WERI-Rb-1 (cell line): Measurements from ENCODE around the gene TDRD7.

ENCODE experiments used
- DNase-seq: peaks from one replicate; pipeline ENCODE4 v3.0.0-alpha.2; 2020
- H3K27ac ChIP-seq: fragments of 250-450 bp; sonication (Bioruptor Pico); 2 replicates; pipeline ENCODE4 v1.5.1; 2020; ENCODE audit warnings: mild to moderate bottlenecking, moderate library complexity
- H3K27me3 ChIP-seq: fragments of 250-450 bp; sonication (Bioruptor Pico); 2 replicates; pipeline ENCODE4 v1.5.1; 2021; ENCODE audit warnings: mild to moderate bottlenecking, low read depth, moderate library complexity; ENCODE audit not compliant: insufficient read depth, severe bottlenecking
- H3K36me3 ChIP-seq: fragments of 250-450 bp; sonication (Bioruptor Pico); 2 replicates; pipeline ENCODE4 v1.5.1; 2020; ENCODE audit warnings: mild to moderate bottlenecking, moderate library complexity
- H3K4me3 ChIP-seq: 2 replicates; pipeline ENCODE4 v1.5.1; 2011; ENCODE audit warnings: low read depth, mild to moderate bottlenecking, control low read depth, low read length
- H3K9me3 ChIP-seq: fragments of 250-450 bp; sonication (Bioruptor Pico); 2 replicates; pipeline ENCODE4 v1.5.1; 2021; ENCODE audit warnings: mild to moderate bottlenecking, moderate library complexity; ENCODE audit not compliant: severe bottlenecking
- TF ChIP-seq, protein P1 (sequence below): IDR thresholded peaks from 2 replicates; pipeline ENCODE4 v1.5.1; 2011; ENCODE audit warnings: low read depth, mild to moderate bottlenecking, control low read depth, inconsistent platforms, low read length

The TDRD7 gene

DNA sequence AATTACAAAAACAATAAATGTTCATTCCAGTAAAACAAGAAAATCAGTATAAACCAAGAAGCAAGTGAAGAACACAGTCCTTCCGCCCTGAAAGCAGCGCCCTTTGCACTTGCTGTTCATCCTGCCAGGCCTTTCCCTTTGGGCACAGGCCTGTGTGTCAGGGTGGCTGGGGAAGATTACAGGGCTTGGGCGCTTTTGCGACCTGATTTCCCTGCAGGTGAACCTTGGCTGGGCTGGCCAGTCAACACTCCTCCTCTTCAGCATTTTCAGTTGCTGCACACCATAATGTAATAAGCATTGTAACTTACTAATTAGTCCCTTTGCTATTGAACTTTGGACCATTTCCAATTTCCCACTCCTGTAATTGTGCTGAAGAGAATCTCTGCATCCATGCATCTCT lies 38.6 kb upstream of the TDRD7 start:
- TF ChIP-seq, protein P1, sequence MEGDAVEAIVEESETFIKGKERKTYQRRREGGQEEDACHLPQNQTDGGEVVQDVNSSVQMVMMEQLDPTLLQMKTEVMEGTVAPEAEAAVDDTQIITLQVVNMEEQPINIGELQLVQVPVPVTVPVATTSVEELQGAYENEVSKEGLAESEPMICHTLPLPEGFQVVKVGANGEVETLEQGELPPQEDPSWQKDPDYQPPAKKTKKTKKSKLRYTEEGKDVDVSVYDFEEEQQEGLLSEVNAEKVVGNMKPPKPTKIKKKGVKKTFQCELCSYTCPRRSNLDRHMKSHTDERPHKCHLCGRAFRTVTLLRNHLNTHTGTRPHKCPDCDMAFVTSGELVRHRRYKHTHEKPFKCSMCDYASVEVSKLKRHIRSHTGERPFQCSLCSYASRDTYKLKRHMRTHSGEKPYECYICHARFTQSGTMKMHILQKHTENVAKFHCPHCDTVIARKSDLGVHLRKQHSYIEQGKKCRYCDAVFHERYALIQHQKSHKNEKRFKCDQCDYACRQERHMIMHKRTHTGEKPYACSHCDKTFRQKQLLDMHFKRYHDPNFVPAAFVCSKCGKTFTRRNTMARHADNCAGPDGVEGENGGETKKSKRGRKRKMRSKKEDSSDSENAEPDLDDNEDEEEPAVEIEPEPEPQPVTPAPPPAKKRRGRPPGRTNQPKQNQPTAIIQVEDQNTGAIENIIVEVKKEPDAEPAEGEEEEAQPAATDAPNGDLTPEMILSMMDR = no peak
- Histone ChIP-seq H3K27me3 (no peaks in the 10 kb centered on the region), H3K4me3 (no peak overlapping the region), H3K36me3 (peaks cover 33% of the 10 kb centered on the region), H3K27ac (no peak overlapping the region), H3K9me3 (peaks cover 20% of the 10 kb centered on the region)
- DNase-seq = no peak

DNA sequence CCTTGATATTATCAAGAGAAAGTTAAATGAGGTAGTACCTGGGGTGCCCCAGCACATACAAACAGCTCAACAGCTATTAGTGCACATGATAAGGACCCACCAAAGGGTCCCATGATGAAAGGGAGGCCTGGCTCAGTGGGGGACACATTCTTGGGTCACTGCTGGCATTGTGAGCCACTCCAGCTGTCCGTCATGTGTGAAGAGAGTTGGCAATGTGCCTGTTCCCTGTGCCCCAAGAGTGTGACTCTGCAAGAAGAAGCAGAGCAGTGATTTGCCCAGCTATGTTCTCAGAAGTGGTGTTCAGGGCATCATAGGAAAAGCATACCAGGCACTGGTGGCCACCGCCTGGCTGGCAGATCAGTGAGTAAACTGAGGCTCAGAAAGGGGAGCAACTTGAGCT lies 37.1 kb upstream of the TDRD7 start:
- no peaks in the 10 kb centered on the region for H3K27me3 ChIP-seq
- H3K4me3 ChIP-seq = no peak overlapping the region
- TF ChIP-seq, protein P1 = no peak
- H3K27ac ChIP-seq = no peak overlapping the region
- peaks cover 29% of the 10 kb centered on the region for H3K36me3 ChIP-seq
- DNase-seq = no peak
- H3K9me3 ChIP-seq = peaks cover 9% of the 10 kb centered on the region

DNA sequence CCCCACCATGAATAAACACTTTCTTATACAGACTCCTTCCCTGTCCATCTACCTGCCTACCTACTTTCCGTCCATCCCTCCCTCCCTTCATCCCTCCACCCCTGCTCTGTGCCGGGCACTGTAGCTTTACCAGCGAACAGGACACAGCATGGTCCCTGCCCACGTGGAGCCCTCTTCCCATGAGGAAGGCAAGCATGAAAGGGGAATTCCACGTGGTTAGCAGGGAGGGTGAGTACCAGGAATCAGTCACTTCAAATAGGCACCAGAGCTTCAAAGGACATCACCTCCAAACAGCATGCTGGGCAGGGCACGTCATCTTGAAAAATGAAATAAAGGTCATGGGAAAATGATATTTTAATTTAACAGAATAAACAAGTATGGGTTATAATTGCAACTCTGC lies 35.0 kb upstream of the TDRD7 start:
- no peak for DNase-seq
- H3K4me3 ChIP-seq = no peak overlapping the region
- no peaks in the 10 kb centered on the region for H3K27me3 ChIP-seq
- H3K27ac ChIP-seq = no peak overlapping the region
- TF ChIP-seq, protein P1 = no peak
- H3K36me3 ChIP-seq = peaks cover 12% of the 10 kb centered on the region; the same call in 1 of the 2 replicates
- no peaks in the 10 kb centered on the region for H3K9me3 ChIP-seq

DNA sequence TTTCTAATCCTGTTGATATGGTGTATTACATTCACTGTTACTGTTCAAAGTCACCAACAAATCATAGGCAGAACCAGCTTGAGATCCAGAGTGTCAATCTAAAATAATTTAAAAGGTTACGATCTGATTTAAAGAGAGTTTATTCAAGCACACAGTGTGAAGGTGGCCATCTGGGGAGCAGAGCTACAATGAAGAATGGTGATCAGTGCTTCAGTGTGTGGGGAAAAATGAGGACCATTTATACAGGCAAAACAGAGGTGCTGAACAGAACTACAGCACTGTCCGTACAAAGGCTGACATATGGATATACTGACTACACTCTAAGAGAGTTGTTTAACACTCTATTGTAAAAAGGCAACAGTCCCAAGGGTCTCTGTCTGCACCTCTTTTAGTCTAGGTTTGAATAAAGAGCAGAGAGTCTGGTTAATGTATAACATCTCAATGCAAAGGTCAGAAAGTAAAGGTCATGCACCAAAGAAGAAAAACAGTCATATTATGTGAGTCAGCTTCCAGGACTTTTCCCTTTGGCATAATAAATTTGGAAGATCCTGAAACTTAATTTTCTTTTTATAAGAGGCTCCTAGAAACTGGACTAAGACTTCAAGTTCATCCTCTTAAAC lies 29.7 kb upstream of the TDRD7 start:
- no peaks in the 10 kb centered on the region for H3K27me3 ChIP-seq
- no peak for DNase-seq
- no peak overlapping the region for H3K4me3 ChIP-seq
- TF ChIP-seq, protein P1 = no peak
- no peak overlapping the region for H3K27ac ChIP-seq
- no peaks in the 10 kb centered on the region for H3K9me3 ChIP-seq
- 0 out of 2 replicates have a peak, but pooled peaks cover 4% of the 10 kb centered on the region for H3K36me3 ChIP-seq

GRCh38 chr9:97384406-97385262 lies 27.3 kb upstream of the TDRD7 start:
- Histone ChIP-seq H3K27ac (no peak overlapping the region), H3K27me3 (no peaks in the 10 kb centered on the region), H3K9me3 (no peaks in the 10 kb centered on the region), H3K36me3 (no peaks in the 10 kb centered on the region), H3K4me3 (no peak overlapping the region)
- TF ChIP-seq, protein P1 = no peak
- DNase-seq = no peak
